Smooth muscle cell (in vitro differentiated cells): ENCODE results near the gene LANCL1. TPM values are rescaled to one million over a fixed set of nuclear protein-coding genes. Genes with fewer than 3 reads are reported as not detected.

ENCODE experiments used
- DNase-seq: peaks from one replicate; lab custom pipeline; 2025; ENCODE audit not compliant: unreplicated experiment; lab: John Stamatoyannopoulos, UW
- H2AFZ ChIP-seq: fragments of 200-600 bp; sonication (generic); 2 replicates; pipeline ENCODE4 v1.6.0; 2016; ENCODE audit warnings: antibody characterized with exemption, low read depth, mild to moderate bottlenecking
- H3F3A ChIP-seq: fragments of 200-600 bp; sonication (generic); 2 replicates; pipeline ENCODE4 v1.6.0; 2017; ENCODE audit warnings: antibody characterized with exemption, low read depth
- H3K27ac ChIP-seq: fragments of 200-600 bp; sonication (generic); 2 replicates; pipeline ENCODE4 v1.5.1; 2016; ENCODE audit warnings: low read depth, mild to moderate bottlenecking
- H3K27me3 ChIP-seq: fragments of 200-600 bp; sonication (generic); 2 replicates; pipeline ENCODE4 v1.6.1; 2016; ENCODE audit warnings: low read depth, mild to moderate bottlenecking
- H3K36me3 ChIP-seq: fragments of 200-600 bp; sonication (generic); 2 replicates; pipeline ENCODE4 v1.5.1; 2016; ENCODE audit warnings: low read depth
- H3K4me1 ChIP-seq: fragments of 200-600 bp; sonication (generic); 2 replicates; pipeline ENCODE4 v1.5.1; 2016; ENCODE audit warnings: low read depth
- H3K4me2 ChIP-seq: fragments of 200-600 bp; sonication (generic); 2 replicates; pipeline ENCODE4 v1.6.0; 2016; ENCODE audit warnings: mild to moderate bottlenecking
- H3K4me3 ChIP-seq: fragments of 200-600 bp; sonication (generic); 2 replicates; pipeline ENCODE4 v1.5.1; 2016; ENCODE audit warnings: mild to moderate bottlenecking
- H3K79me2 ChIP-seq: fragments of 200-600 bp; sonication (generic); 2 replicates; pipeline ENCODE4 v1.6.0; 2016; ENCODE audit warnings: low read depth, mild to moderate bottlenecking
- H3K9ac ChIP-seq: fragments of 200-600 bp; sonication (generic); 2 replicates; pipeline ENCODE4 v1.6.0; 2016; ENCODE audit warnings: low read depth
- H3K9me3 ChIP-seq: fragments of 200-600 bp; sonication (generic); replicated peaks from 2 replicates; pipeline ENCODE4 v1.5.1; 2016; ENCODE audit warnings: low read depth
- H4K20me1 ChIP-seq: fragments of 200-600 bp; sonication (generic); 2 replicates; pipeline ENCODE4 v1.6.0; 2016; ENCODE audit warnings: low read depth
- CTCF ChIP-seq: fragments of 200-600 bp; sonication (generic); IDR thresholded peaks from 2 replicates; pipeline ENCODE4 v1.5.1; 2017; ENCODE audit warnings: borderline replicate concordance, mild to moderate bottlenecking, antibody characterized with exemption; ENCODE audit not compliant: insufficient read depth, poor library complexity, severe bottlenecking
- WGBS: methylation state at CpG from one replicate; pipeline ENCODE4 v1.1.7; 2016; ENCODE audit warnings: low lambda C conversion rate; 5-methylcytosine and 5-hydroxymethylcytosine counted together
- polyA plus RNA-seq: library from polyadenylated mRNA; unstranded; fragments of >200 nt; fragmentation: Nextera tagmentation; extraction: Ambion mirVana; gene quantifications from 2 replicates; pipeline ENCODE4 v1.2.1, GENCODE V29; 2016
- total RNA-seq: library from RNA; depleted of rRNA; stranded (reverse); fragments of >200 nt; gene quantifications from 2 replicates; pipeline ENCODE4 v1.2.3, GENCODE V29; 2014

The LANCL1 gene
- total and polyA plus RNA-seq, 2 experiments from 2014 or later: 14.7 to 43.7 TPM

GRCh38 chr2:210445732-210446131 lies 30.8 kb downstream of the LANCL1 start:
- peaks cover 4% of the 10 kb centered on the region for H3K9me3 ChIP-seq
- H3K27ac ChIP-seq: no peak overlapping the region
- H3K36me3 ChIP-seq: peaks cover 9% of the 10 kb centered on the region
- no peak for DNase-seq
- H3K79me2 ChIP-seq: no peaks in the 10 kb centered on the region
- H3K4me3 ChIP-seq: no peak overlapping the region
- no peak overlapping the region for H3K4me2 ChIP-seq
- no peaks in the 10 kb centered on the region for H3F3A ChIP-seq
- no peak overlapping the region for H2AFZ ChIP-seq
- TF ChIP-seq CTCF: no peak
- no peaks in the 10 kb centered on the region for H3K4me1 ChIP-seq
- H4K20me1 ChIP-seq: peaks cover 8% of the 10 kb centered on the region
- no peak overlapping the region for H3K9ac ChIP-seq
- no peaks in the 10 kb centered on the region for H3K27me3 ChIP-seq
- WGBS: 97% methylated on average over 3 of the region's 3 CpGs

GRCh38 chr2:210445116-210445707 lies 31.3 kb downstream of the LANCL1 start:
- peak; percentile 77 for TF ChIP-seq CTCF
- Histone ChIP-seq H3K4me1 (no peaks in the 10 kb centered on the region), H3K4me3 (no peak overlapping the region), H3K27ac (no peak overlapping the region), H3K27me3 (no peaks in the 10 kb centered on the region), H4K20me1 (peaks cover 8% of the 10 kb centered on the region), H2AFZ (no peak overlapping the region), H3F3A (no peaks in the 10 kb centered on the region), H3K9me3 (peaks cover 4% of the 10 kb centered on the region), H3K36me3 (peaks cover 6% of the 10 kb centered on the region), H3K9ac (no peak overlapping the region), H3K4me2 (no peak overlapping the region), H3K79me2 (no peaks in the 10 kb centered on the region)
- 68% methylated on average over 3 of the region's 3 CpGs for WGBS
- no peak for DNase-seq

- no peak overlapping the region for H3K9ac ChIP-seq
- DNase-seq: no peak
- no peak for TF ChIP-seq CTCF
- H3K27me3 ChIP-seq: no peaks in the 10 kb centered on the region
- H3K79me2 ChIP-seq: no peaks in the 10 kb centered on the region
- 98% methylated on average over 3 of the region's 3 CpGs for WGBS
- H3K27ac ChIP-seq: no peak overlapping the region
- H2AFZ ChIP-seq: no peak overlapping the region
- peaks cover 4% of the 10 kb centered on the region for H3K9me3 ChIP-seq
- H3K4me1 ChIP-seq: no peaks in the 10 kb centered on the region
- H4K20me1 ChIP-seq: peaks cover 8% of the 10 kb centered on the region
- no peak overlapping the region for H3K4me2 ChIP-seq
- peaks cover 6% of the 10 kb centered on the region for H3K36me3 ChIP-seq
- H3F3A ChIP-seq: no peaks in the 10 kb centered on the region
- no peak overlapping the region for H3K4me3 ChIP-seq
Observed at GRCh38 chr2:210443527-210443926, 33.0 kb downstream of the LANCL1 start.

- Histone ChIP-seq H2AFZ (no peak overlapping the region), H3K9me3 (no peaks in the 10 kb centered on the region), H3K36me3 (peaks cover 2% of the 10 kb centered on the region), H3K9ac (no peak overlapping the region), H3K4me2 (no peak overlapping the region), H3F3A (no peaks in the 10 kb centered on the region), H3K4me1 (no peaks in the 10 kb centered on the region), H3K79me2 (no peaks in the 10 kb centered on the region), H3K4me3 (no peak overlapping the region), H4K20me1 (peaks cover 8% of the 10 kb centered on the region), H3K27me3 (no peaks in the 10 kb centered on the region), H3K27ac (no peak overlapping the region)
- DNase-seq: no peak
- TF ChIP-seq CTCF: no peak
- 100% methylated on average over 1 of the region's 1 CpG for WGBS
Observed at GRCh38 chr2:210442878-210443277, 33.7 kb downstream of the LANCL1 start.
